Neural cell (in vitro differentiated cells): ENCODE measurements around the gene BLM. TPM values are rescaled to one million over a fixed set of nuclear protein-coding genes. Genes with fewer than 3 reads are reported as not detected.

ENCODE experiments used
- H2AFZ ChIP-seq: fragments of 200-600, 300-800 bp; sonication (generic), shearing (Covaris generic); 2 replicates; pipeline ENCODE4 v1.6.0; 2014; ENCODE audit warnings: low read depth, mild to moderate bottlenecking, antibody characterized with exemption, low read length, moderate library complexity
- H3F3A ChIP-seq: fragments of 200-600 bp; shearing (Covaris generic); 2 replicates; pipeline ENCODE4 v1.6.1; 2016; ENCODE audit warnings: mild to moderate bottlenecking, moderate library complexity, mixed read lengths, antibody characterized with exemption, low read length; ENCODE audit not compliant: insufficient read depth, poor library complexity, severe bottlenecking
- H3K27ac ChIP-seq: fragments of 200-600, 300-800 bp; sonication (generic), shearing (Covaris generic); 2 replicates; pipeline ENCODE4 v1.5.1; 2014; ENCODE audit warnings: mild to moderate bottlenecking, low read length, moderate library complexity
- H3K27me3 ChIP-seq: fragments of 300-800, 200-600 bp; sonication (generic), shearing (Covaris generic); 2 replicates; pipeline ENCODE4 v1.6.0; 2014; ENCODE audit warnings: mild to moderate bottlenecking, low read depth, low read length, moderate library complexity; ENCODE audit not compliant: insufficient read depth
- H3K36me3 ChIP-seq: fragments of 300-800, 200-600 bp; sonication (generic), shearing (Covaris generic); 2 replicates; pipeline ENCODE4 v1.5.1; 2014; ENCODE audit warnings: mild to moderate bottlenecking, antibody characterized with exemption, low read length, moderate library complexity; ENCODE audit not compliant: insufficient read depth
- H3K4me2 ChIP-seq: fragments of 300-800, 200-600 bp; sonication (generic), shearing (Covaris generic); 2 replicates; pipeline ENCODE4 v1.6.0; 2014; ENCODE audit warnings: mild to moderate bottlenecking, low read length
- H3K4me3 ChIP-seq: fragments of 300-800, 200-600 bp; sonication (generic), shearing (Covaris generic); 2 replicates; pipeline ENCODE4 v1.5.1; 2014; ENCODE audit warnings: mild to moderate bottlenecking, low read length, moderate library complexity
- H3K79me2 ChIP-seq: fragments of 200-600 bp; shearing (Covaris generic); replicated peaks from 2 replicates; pipeline ENCODE4 v1.6.0; 2014; ENCODE audit warnings: mild to moderate bottlenecking, low read length, moderate library complexity; ENCODE audit not compliant: insufficient read depth
- H3K9ac ChIP-seq: fragments of 300-800, 200-600 bp; sonication (generic), shearing (Covaris generic); 2 replicates; pipeline ENCODE4 v1.6.1; 2016; ENCODE audit warnings: mild to moderate bottlenecking, low read length, mixed read lengths
- H3K9me2 ChIP-seq: fragments of 200-600 bp; shearing (Covaris generic); 2 replicates; pipeline ENCODE4 v1.6.1; 2016; ENCODE audit warnings: mild to moderate bottlenecking, low read length, mixed read lengths; ENCODE audit not compliant: insufficient read depth
- H3K9me3 ChIP-seq: fragments of 200-600, 300-800 bp; sonication (generic), shearing (Covaris generic); 2 replicates; pipeline ENCODE4 v1.6.1; 2016; ENCODE audit warnings: mild to moderate bottlenecking, mixed run types, low read length, moderate library complexity, mixed read lengths
- H4K20me1 ChIP-seq: fragments of 200-600 bp; shearing (Covaris generic); 2 replicates; pipeline ENCODE4 v1.6.1; 2016; ENCODE audit warnings: mild to moderate bottlenecking, mixed run types; ENCODE audit not compliant: insufficient read depth
- EP300 ChIP-seq: fragments of 450-650 bp; conservative IDR thresholded peaks from 2 replicates; pipeline ENCODE4 v1.6.1; 2014; ENCODE audit warnings: antibody characterized with exemption, mild to moderate bottlenecking, moderate library complexity; ENCODE audit not compliant: poor library complexity, severe bottlenecking
- EZH2 ChIP-seq: fragments of 200-600, 300-800 bp; shearing (Covaris generic), sonication (generic); IDR thresholded peaks from 2 replicates; pipeline ENCODE4 v1.6.1; 2014; ENCODE audit warnings: antibody characterized with exemption, low read length, borderline replicate concordance, mild to moderate bottlenecking; ENCODE audit not compliant: insufficient read depth, poor library complexity, severe bottlenecking
- MXI1 ChIP-seq: fragments of 450-650 bp; conservative IDR thresholded peaks from 2 replicates; pipeline ENCODE4 v1.6.1; 2014; ENCODE audit warnings: antibody characterized with exemption, mild to moderate bottlenecking; ENCODE audit not compliant: poor library complexity, severe bottlenecking
- POLR2AphosphoS5 ChIP-seq: IDR thresholded peaks from 2 replicates; pipeline ENCODE4 v1.6.1; 2012
- RAD21 ChIP-seq: fragments of 450-650 bp; conservative IDR thresholded peaks from 2 replicates; pipeline ENCODE4 v1.6.1; 2014; ENCODE audit warnings: antibody characterized with exemption, mild to moderate bottlenecking, moderate library complexity
- REST ChIP-seq: IDR thresholded peaks from 2 replicates; pipeline ENCODE4 v1.6.1; 2012; ENCODE audit warnings: borderline replicate concordance
- SMC3 ChIP-seq: fragments of 450-650 bp; conservative IDR thresholded peaks from 2 replicates; pipeline ENCODE4 v1.6.1; 2014; ENCODE audit warnings: antibody characterized with exemption, mild to moderate bottlenecking, moderate library complexity; ENCODE audit not compliant: poor library complexity
- TAF1 ChIP-seq: IDR thresholded peaks from 2 replicates; pipeline ENCODE4 v1.6.1; 2012; ENCODE audit warnings: low read depth
- polyA plus RNA-seq: library from polyadenylated mRNA; depleted of rRNA; stranded (reverse); fragments of >200 nt; gene quantifications from 2 replicates; pipeline ENCODE4 v1.2.3, GENCODE V29; 2014
- TF ChIP-seq, protein P1 (sequence below): fragments of 450-650 bp; IDR thresholded peaks from 2 replicates; pipeline ENCODE4 v1.5.1; 2014; ENCODE audit warnings: antibody characterized with exemption, mild to moderate bottlenecking, moderate library complexity; ENCODE audit not compliant: poor library complexity, severe bottlenecking

BLM gene
- polyA plus RNA-seq, 1 donor from 2014 or later, result 4.5 TPM

- Histone ChIP-seq H3K4me3 (no peak overlapping the region), H3K79me2 (no peaks in the 10 kb centered on the region), H3K4me2 (no peak overlapping the region), H3K27ac (no peak overlapping the region), H3K9me3 (no peaks in the 10 kb centered on the region), H4K20me1 (no peaks in the 10 kb centered on the region), H3K36me3 (no peaks in the 10 kb centered on the region), H3K27me3 (no peaks in the 10 kb centered on the region), H2AFZ (no peak overlapping the region), H3K9ac (no peak overlapping the region), H3F3A (no peaks in the 10 kb centered on the region), H3K9me2 (no peaks in the 10 kb centered on the region)
- TF ChIP-seq MXI1 (no peak), TAF1 (no peak), SMC3 (no peak), POLR2AphosphoS5 (no peak), EZH2 (no peak), REST (no peak), EP300 (no peak), RAD21 (no peak)
- TF ChIP-seq, protein P1, sequence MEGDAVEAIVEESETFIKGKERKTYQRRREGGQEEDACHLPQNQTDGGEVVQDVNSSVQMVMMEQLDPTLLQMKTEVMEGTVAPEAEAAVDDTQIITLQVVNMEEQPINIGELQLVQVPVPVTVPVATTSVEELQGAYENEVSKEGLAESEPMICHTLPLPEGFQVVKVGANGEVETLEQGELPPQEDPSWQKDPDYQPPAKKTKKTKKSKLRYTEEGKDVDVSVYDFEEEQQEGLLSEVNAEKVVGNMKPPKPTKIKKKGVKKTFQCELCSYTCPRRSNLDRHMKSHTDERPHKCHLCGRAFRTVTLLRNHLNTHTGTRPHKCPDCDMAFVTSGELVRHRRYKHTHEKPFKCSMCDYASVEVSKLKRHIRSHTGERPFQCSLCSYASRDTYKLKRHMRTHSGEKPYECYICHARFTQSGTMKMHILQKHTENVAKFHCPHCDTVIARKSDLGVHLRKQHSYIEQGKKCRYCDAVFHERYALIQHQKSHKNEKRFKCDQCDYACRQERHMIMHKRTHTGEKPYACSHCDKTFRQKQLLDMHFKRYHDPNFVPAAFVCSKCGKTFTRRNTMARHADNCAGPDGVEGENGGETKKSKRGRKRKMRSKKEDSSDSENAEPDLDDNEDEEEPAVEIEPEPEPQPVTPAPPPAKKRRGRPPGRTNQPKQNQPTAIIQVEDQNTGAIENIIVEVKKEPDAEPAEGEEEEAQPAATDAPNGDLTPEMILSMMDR, result no peak
Measured at GRCh38 chr15:90864507-90864906, 147.4 kb downstream of the BLM start.

DNA sequence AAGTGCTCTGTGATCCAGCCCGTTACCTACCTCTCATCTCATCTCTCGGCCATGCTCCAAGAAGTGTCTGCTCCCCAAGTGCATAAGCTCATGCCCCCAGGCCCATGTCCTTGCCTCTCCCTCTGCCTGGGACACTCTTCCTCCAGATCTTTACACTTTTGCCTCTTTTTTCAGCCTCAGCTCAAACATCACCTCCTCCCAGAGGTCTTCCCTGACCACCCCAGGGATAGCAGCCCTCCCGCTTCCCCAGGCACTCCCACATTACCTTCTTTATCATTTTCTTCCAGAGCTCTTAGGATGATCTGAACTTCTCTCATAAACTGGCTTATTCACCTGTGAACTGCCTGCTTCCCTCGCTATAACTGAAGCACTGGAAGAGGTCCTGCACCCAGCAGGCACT is 148.6 kb downstream of the BLM start:
- Histone ChIP-seq H3K36me3 (no peaks in the 10 kb centered on the region), H3K9me3 (no peaks in the 10 kb centered on the region), H3K9me2 (no peaks in the 10 kb centered on the region), H3K27me3 (no peaks in the 10 kb centered on the region), H3K9ac (no peak overlapping the region), H3K4me3 (no peak overlapping the region), H2AFZ (no peak overlapping the region), H3K27ac (no peak overlapping the region), H4K20me1 (no peaks in the 10 kb centered on the region), H3F3A (no peaks in the 10 kb centered on the region), H3K79me2 (no peaks in the 10 kb centered on the region), H3K4me2 (no peak overlapping the region)
- TF ChIP-seq, protein P1, result no peak
- TF ChIP-seq SMC3 (no peak), MXI1 (no peak), POLR2AphosphoS5 (no peak), TAF1 (no peak), REST (no peak), RAD21 (no peak), EZH2 (no peak), EP300 (no peak)
